Neural progenitor cell (in vitro differentiated cells): Measurements from ENCODE around the gene COL21A1.

Experiments
- EZH2 ChIP-seq: fragments of 200-600 bp; sonication (generic); IDR thresholded peaks from 2 replicates; pipeline ENCODE4 v1.6.1; 2017; ENCODE audit warnings: antibody characterized with exemption, mild to moderate bottlenecking, moderate library complexity
- TF ChIP-seq, protein P1 (sequence below): fragments of 200-600 bp; sonication (generic); IDR thresholded peaks from 2 replicates; pipeline ENCODE4 v1.5.1; 2017; ENCODE audit warnings: antibody characterized with exemption, mild to moderate bottlenecking

DNA sequence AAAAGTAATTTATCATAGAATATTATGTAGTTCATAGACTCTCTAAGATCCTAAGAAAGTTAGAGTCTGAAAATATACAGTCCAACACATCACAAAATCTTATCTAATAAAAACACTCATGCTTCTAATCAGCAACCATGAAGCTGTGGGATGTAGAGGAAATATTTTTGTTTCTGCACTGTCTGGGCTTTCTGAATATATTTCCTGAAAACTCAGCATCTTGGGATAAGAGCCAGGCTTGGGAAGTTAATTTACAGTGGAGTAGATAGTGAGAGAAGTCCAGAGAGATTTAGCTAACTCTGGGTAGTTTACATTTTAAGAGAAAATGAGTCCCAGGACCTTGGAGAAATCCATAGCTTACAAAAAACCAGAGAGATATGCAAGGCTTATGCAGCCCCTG lies 221.6 kb downstream of the COL21A1 start:
- TF ChIP-seq, protein P1, sequence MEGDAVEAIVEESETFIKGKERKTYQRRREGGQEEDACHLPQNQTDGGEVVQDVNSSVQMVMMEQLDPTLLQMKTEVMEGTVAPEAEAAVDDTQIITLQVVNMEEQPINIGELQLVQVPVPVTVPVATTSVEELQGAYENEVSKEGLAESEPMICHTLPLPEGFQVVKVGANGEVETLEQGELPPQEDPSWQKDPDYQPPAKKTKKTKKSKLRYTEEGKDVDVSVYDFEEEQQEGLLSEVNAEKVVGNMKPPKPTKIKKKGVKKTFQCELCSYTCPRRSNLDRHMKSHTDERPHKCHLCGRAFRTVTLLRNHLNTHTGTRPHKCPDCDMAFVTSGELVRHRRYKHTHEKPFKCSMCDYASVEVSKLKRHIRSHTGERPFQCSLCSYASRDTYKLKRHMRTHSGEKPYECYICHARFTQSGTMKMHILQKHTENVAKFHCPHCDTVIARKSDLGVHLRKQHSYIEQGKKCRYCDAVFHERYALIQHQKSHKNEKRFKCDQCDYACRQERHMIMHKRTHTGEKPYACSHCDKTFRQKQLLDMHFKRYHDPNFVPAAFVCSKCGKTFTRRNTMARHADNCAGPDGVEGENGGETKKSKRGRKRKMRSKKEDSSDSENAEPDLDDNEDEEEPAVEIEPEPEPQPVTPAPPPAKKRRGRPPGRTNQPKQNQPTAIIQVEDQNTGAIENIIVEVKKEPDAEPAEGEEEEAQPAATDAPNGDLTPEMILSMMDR: no peak
- TF ChIP-seq EZH2: no peak
